Right lung (tissue), 5 donors: ENCODE data around the gene TSEN54. TPM values are rescaled to one million over a fixed set of nuclear protein-coding genes. Genes with fewer than 3 reads are reported as not detected.

Experiments
- DNase-seq, 2 donors: peaks; one replicate each; pipeline ENCODE4 v3.0.0-alpha.2; 2013
- polyA plus RNA-seq, 5 donors: library from polyadenylated mRNA; unstranded; fragments of 120-200 nt; gene quantifications; one replicate each; pipeline versions ENCODE4 v1.2.1 to v1.2.3, GENCODE V29; 2013; ENCODE audit warnings: inconsistent platforms in 1 of 5, low replicate concordance in 1 of 5; ENCODE audit not compliant: insufficient read length in 5 of 5, insufficient read depth in 1 of 5

TSEN54 gene
- polyA plus RNA-seq, 5 donors = 33.2 to 47.2 (median 44.3) TPM

GRCh38 chr17:75487351-75488070 is 28.8 kb upstream of the TSEN54 start:
- no peak for DNase-seq

GRCh38 chr17:75488693-75489510 is 27.4 kb upstream of the TSEN54 start:
- DNase-seq = no peak

- no peak for DNase-seq
Measured at GRCh38 chr17:75489511-75489955, 26.8 kb upstream of the TSEN54 start.

DNA sequence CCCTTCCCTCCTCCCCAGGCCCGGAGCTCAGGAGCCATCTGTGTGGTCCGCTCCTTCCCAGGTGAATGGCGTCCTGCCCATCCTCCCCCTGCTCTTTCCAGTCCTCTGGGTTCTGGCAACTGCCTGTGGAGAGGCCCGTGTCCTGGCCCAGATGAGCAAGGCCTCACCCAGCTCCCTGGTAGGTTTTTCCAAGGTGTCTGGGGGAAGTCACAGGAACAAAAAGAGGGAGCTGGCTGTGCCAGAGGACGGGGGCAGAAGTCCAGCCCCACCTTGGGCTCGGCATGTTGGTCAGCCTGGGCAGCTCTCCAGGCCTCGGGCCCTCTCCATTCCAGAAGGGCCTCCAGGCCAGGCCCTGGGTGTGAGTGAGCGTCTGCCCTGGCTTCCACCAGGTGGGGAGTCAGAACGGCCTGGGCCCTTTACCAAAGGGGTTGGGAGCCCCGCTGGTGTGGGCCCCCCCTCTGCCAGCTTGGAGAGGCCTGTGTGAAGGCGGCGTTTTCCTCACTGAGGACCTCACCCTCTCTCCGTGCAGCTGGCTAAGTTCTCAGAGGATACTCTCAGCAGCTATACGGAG is 26.1 kb upstream of the TSEN54 start:
- DNase-seq = no peak

- DNase-seq = no peak
Measured at GRCh38 chr17:75490953-75491649, 25.2 kb upstream of the TSEN54 start.

DNA sequence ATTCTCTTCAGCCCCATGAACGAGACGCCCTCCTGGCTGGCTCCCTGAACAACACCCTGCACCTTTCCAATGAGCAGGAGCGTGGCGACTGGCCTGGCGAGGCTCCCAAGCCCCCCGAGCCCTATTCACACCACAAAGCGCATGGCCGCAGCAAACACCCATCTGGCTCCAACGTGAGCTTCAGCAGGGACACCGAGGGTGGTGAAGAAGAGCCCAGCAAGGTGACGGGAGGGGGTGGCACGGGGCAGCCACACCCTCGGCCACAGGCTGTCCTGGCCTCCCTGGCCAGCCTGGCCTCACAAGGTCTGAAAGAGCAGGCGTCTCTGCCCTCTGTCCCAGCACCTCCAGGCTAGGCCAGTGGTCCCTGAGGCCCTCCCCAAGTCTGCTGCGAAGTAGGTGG is 24.6 kb upstream of the TSEN54 start:
- no peak for DNase-seq

DNA sequence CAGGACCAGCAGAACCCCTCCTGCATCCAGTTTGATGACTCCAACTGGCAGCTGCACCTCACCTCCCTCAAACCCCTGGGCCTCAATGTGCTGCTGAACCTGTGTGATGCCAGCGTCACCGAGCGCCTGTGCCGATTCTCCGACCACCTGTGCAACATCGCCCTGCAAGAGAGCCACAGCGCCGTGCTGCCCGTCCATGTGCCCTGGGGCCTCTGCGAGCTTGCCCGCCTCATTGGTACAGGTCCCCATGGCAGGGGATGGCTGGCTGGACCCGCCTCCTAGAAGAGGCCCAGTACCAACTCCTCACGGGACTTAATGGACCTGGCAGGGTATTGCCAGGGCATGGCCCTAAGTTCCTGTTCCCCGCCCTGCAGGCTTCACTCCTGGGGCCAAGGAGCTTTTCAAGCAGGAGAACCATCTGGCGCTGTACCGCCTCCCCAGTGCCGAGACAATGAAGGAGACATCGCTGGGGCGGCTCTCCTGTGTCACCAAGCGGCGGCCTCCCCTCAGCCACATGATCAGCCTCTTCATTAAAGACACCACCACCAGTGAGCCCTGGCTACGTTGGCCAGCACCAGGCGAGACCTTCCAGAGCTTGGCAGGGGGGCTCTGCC is 23.7 kb upstream of the TSEN54 start:
- DNase-seq = no peak

GRCh38 chr17:75493476-75494129 is 22.7 kb upstream of the TSEN54 start:
- DNase-seq = no peak

- DNase-seq = no peak
Measured at GRCh38 chr17:75494326-75494877, 21.9 kb upstream of the TSEN54 start.

DNA sequence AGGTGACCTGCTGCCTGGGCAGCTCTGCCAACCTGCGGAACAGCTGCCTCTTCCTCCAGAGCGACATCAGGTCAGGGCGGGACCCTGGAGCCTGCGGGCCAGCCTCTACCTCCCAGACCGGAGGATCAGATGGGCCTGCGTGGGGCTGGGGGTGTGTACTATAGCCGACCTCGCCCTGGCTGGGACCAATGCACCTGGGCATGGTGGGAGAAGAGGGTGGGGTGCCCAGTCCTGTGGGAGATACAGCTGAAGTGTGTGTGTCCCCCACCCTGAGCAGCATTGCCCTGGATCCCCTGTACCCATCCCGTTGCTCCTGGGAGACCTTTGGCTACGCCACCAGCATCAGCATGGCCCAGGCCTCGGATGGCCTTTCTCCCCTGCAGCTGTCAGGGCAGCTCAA is 20.3 kb upstream of the TSEN54 start:
- DNase-seq = no peak

GRCh38 chr17:75498039-75498725 is 18.1 kb upstream of the TSEN54 start:
- no peak for DNase-seq

- no peak for DNase-seq
Measured at GRCh38 chr17:75498726-75499213, 17.6 kb upstream of the TSEN54 start.

DNA sequence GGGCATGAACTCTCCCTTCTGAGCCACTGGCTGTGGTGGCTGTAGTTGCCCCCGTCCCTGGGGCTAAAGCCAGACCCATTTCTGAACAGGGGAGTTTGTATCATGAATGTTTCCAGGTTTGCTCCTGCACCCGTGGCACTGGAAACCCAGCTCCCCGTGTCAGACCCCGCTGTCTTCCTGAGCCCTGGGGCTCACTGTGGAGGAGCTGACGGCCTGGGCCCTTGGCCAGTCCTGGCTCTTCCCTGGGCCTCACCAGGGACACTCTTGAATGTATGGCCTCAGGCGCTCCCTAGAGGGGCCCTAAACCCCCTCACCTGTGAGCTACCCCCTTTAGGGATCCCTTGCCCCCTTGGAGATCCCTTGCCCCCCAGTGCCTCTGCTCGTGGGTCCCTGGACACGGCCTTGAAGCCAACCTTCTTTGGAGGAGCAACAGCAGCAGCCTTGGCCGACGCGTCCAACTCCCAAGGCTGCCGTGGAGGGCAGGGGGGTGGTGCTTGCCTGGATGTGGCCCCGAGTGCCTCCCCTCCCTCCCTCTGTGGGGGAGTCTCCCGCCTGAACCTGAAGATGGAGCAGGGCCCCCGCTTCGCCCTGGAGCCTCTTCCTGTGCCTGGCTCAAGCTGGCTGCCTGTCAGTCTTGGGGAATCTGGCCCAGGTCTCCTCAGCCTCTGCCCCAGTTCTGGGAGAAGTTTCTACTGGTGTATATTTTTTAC is 16.9 kb upstream of the TSEN54 start:
- DNase-seq = no peak

DNA sequence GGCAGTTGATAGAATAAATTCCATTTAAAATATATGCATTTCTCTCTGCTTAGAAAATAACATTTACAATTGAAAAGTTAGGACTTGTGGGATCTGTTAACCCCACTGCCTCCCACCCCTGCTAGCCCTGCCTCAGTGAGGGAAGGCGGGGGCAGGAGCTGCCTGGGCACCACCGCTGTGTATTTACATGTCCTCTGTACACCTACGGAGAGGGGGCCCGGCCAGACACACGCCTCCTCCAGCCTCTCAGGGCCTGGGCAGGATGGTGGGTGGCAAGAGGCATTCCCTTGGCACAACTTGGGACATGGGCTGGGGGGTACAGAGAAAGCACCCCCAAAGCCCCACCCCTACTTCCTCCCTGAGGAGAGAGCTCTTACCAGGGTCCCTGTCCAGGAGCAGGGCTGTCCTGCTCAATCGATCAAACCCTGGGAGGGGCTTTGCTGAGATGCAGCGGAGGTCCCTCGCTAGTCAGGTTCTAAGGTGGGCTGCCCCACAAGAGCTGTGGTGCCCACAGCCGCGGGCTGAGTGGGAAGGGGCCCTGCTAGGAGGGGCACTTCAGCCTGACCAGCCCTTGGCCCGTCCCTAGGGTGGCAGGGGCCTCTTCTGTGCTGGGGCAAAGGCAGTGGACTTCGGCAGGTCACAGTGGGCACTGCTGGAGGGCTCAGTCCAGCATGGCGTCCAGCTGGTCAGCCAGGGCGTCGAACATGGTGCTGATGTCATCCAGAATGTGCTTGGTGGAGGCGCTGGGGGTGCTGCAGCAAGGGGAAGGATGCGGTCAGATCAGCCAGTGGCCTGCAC is 15.7 kb upstream of the TSEN54 start:
- no peak for DNase-seq

DNA sequence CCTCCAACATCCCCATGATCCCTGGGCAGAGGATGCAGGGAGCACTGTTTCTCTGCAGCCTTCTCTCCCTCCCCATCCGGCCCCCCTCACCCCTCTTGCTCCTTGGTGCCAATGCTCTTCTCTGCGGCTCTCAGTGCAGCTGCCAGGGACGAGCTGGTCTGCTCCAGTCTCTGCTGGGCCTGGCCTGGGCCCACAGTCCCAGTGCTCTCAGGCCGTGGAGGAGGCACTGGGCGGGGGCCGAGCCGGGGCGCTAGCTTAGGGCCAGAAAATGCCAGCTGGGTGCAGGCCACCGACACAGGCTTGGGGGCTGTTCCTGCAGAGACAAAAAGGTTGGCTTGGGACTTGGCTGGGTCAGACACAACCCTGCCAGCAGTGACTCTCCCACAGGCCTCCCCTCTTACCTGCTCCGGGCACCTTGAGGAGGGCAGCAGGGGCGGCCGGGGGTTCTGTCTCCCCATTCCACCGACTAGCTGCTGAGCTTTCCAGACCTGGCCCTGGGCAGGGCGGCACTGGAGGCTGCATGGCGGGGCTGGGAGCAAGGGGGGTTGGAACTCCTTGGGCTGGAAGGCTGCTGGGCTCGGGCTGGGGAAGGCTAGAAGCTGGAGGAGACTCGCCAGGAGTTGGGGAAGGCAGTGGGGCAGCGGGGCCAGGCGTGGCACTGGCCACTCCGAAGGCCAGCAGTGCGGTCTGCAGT is 14.8 kb upstream of the TSEN54 start:
- DNase-seq = no peak

- DNase-seq = no peak
Measured at GRCh38 chr17:75502072-75502720, 14.1 kb upstream of the TSEN54 start.

- DNase-seq = no peak
Measured at GRCh38 chr17:75502721-75503329, 13.5 kb upstream of the TSEN54 start.
